Transverse colon (tissue), 4 donors: ENCODE results near the gene PDE8B.

Source experiments
- EP300 ChIP-seq: sonication (generic); formaldehyde crosslinking; IDR thresholded peaks from one replicate; pipeline ENCODE4 v1.6.1; 2017; ENCODE audit warnings: antibody characterized with exemption, low read depth
- POLR2A ChIP-seq: fragments of 450-650 bp; IDR thresholded peaks from one replicate; pipeline ENCODE4 v1.6.1; 2016; ENCODE audit warnings: antibody characterized with exemption, mild to moderate bottlenecking, moderate library complexity
- POLR2AphosphoS5 ChIP-seq, 3 donors: sonication (generic); formaldehyde crosslinking; IDR thresholded peaks; one replicate each; pipeline ENCODE4 v1.6.1; 2016; ENCODE audit warnings: antibody characterized with exemption in 3 of 3
- TF ChIP-seq, protein P1 (sequence below), 5 experiments: fragments of 200-600 bp in 3 of 5; fragments of 450-650 bp in 2 of 5; sonication (generic) in 3 of 5; IDR thresholded peaks; 1 replicate in 2 of 5; 2 replicates in 3 of 5; pipeline ENCODE4 v1.5.1; 2016 to 2017; ENCODE audit warnings: antibody characterized with exemption in 5 of 5, inconsistent platforms in 3 of 5, mild to moderate bottlenecking in 2 of 5, moderate library complexity in 1 of 5

DNA sequence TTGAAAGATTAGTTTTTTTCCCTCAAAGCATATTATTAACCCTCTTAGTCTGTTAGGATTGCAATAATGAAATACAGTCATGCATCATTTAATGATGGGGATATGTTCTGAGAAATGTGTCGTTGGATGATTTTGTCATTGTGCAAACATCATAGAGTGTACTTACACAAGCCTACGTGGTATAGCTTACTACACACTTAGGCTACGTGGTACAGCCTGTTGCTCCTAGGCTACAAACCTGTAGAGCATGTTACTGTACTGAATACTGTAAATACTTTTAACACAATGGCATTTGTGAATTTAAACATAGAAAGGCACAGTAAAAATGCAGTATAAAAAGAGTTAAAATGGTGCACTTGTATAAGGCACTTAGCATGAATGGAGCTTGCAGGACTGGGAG, 132.7 kb downstream of the PDE8B start:
- TF ChIP-seq, protein P1, sequence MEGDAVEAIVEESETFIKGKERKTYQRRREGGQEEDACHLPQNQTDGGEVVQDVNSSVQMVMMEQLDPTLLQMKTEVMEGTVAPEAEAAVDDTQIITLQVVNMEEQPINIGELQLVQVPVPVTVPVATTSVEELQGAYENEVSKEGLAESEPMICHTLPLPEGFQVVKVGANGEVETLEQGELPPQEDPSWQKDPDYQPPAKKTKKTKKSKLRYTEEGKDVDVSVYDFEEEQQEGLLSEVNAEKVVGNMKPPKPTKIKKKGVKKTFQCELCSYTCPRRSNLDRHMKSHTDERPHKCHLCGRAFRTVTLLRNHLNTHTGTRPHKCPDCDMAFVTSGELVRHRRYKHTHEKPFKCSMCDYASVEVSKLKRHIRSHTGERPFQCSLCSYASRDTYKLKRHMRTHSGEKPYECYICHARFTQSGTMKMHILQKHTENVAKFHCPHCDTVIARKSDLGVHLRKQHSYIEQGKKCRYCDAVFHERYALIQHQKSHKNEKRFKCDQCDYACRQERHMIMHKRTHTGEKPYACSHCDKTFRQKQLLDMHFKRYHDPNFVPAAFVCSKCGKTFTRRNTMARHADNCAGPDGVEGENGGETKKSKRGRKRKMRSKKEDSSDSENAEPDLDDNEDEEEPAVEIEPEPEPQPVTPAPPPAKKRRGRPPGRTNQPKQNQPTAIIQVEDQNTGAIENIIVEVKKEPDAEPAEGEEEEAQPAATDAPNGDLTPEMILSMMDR (IDR thresholded peaks at IDR 0.05) = no peak
- TF ChIP-seq POLR2A (no peak), POLR2AphosphoS5 (IDR thresholded peaks at IDR 0.05) (no peak), EP300 (no peak)
